Measurements from ENCODE around the gene TNS4. TPM values are rescaled to one million over a fixed set of nuclear protein-coding genes. Genes with fewer than 3 reads are reported as not detected.

The TNS4 gene
- total RNA-seq, 1 experiment from 2014 or later: 0.59 TPM

- Histone ChIP-seq H3K9me3 (ENCODE audit: control insufficient read depth, low read depth, low read length) (no peaks in the 10 kb centered on the region), H4K91ac (ENCODE audit: insufficient read length, low read depth, low read length) (no peak overlapping the region), H3K14ac (ENCODE audit: insufficient read depth, low read length) (no peak overlapping the region), H2AFZ (ENCODE audit: low read length) (no peak overlapping the region), H3K4ac (ENCODE audit: low read depth, low read length) (no peak overlapping the region), H2BK5ac (ENCODE audit: insufficient read length, low read length) (no peak overlapping the region), H3K27me3 (ENCODE audit: insufficient read depth, low read length) (no peaks in the 10 kb centered on the region; the same call in 1 of the 2 replicates), H3K18ac (ENCODE audit: insufficient read length, low read depth, low read length) (no peak overlapping the region), H3K27ac (ENCODE audit: insufficient read length, low read depth, low read length) (no peak overlapping the region), H4K20me1 (ENCODE audit: control insufficient read depth, insufficient read depth, insufficient read length) (no peaks in the 10 kb centered on the region), H4K8ac (replicated peaks; ENCODE audit: insufficient read length, low read depth, low read length) (no peak overlapping the region), H3K56ac (ENCODE audit: insufficient read length, low read depth, low read length) (no peak overlapping the region), H3K79me1 (ENCODE audit: insufficient read depth, low read depth, low read length, poor library complexity, severe bottlenecking) (no peaks in the 10 kb centered on the region), H2BK120ac (ENCODE audit: low read depth, low read length, poor library complexity, severe bottlenecking) (no peak overlapping the region), H2BK15ac (ENCODE audit: low read depth, low read length) (no peak overlapping the region), H3K4me1 (ENCODE audit: insufficient read depth, low read length) (peaks cover 6% of the 10 kb centered on the region), H2BK20ac (ENCODE audit: low read depth, low read length, poor library complexity, severe bottlenecking) (no peak overlapping the region), H3K4me2 (ENCODE audit: insufficient read depth, insufficient read length, low read length) (no peak overlapping the region), H2BK12ac (ENCODE audit: insufficient read length, low read depth, low read length) (no peak overlapping the region), H3T11ph (ENCODE audit: low read length) (no peak overlapping the region), H3K79me2 (ENCODE audit: insufficient read depth, low read length) (no peaks in the 10 kb centered on the region), H2AK5ac (ENCODE audit: insufficient read length, low read length) (no peak overlapping the region), H3K23me2 (ENCODE audit: insufficient read length, low read depth, low read length, poor library complexity, severe bottlenecking) (no peaks in the 10 kb centered on the region), H3K9ac (ENCODE audit: extremely low read depth, insufficient read length, low read length) (no peak overlapping the region), H3K23ac (ENCODE audit: insufficient read length, low read depth, low read length) (no peak overlapping the region), H4K5ac (ENCODE audit: insufficient read length, low read depth, low read length) (no peak overlapping the region)
- Mint-ChIP-seq H3K4me1 (peaks cover 42% of the 10 kb centered on the region in 2 experiments), H3K4me3 (no peak overlapping the region; a peak in 1 of 5 replicates), H3K9me3 (no peaks in the 10 kb centered on the region), H3K27ac (no peak overlapping the region), H3K27me3 (ENCODE audit: low read depth) (peaks cover 11% of the 10 kb centered on the region), H3K36me3 (ENCODE audit: insufficient read depth in 1 of 3, low read depth in 3 of 3) (no peaks in the 10 kb centered on the region)
- WGBS (ENCODE audit: extremely low coverage, insufficient read length, low lambda C conversion rate): no CpG with 5 or more reads among the region's 6 CpGs
- TF ChIP-seq CTCF (conservative IDR thresholded peaks at IDR 0.05): no peak
- DNase-seq: no peak
These were observed 18.7 kb downstream of the TNS4 start for GRCh38 chr17:40482722-40483121.
